Measurements from ENCODE around the gene STMND1. TPM values are rescaled to one million over a fixed set of nuclear protein-coding genes. Genes with fewer than 3 reads are reported as not detected.

Gene STMND1
- total RNA-seq, 1 experiment from 2014 or later, result not detected

DNA sequence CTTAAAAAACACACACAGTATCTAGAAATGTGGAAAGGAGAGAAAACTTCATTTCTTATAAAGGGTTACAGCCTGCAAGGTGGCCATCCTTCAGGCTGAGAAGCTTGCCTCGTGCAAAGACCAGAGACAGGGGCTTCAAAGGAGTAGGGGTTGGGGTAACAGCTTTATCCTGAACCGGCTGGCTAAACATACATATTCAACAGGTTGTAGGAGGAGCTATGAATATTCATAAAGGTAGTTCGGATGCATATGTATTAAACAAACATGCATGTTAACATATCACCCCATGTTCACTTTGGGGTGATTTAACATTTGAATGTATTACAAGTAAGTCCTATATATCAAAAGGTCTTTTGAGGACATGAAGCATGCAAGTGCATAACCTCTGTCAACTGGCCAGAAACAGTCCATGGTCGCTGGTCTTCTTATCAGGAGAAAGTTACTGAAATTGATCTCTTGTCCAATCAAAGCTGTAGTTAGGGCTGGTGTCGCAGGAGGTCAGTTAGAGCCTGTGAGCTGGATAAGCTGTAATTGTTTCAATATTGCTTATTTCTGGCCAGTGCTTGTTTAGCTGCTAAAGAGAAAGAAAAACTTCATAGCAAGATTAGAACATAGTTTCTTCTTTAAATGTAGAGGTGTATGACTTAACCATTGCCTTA, 2.3 kb upstream of the STMND1 start:
- POLR2A ChIA-PET, result no interaction called here
- Mint-ChIP-seq H3K4me1 (peaks cover 20% of the 10 kb centered on the region; the same call in 1 of the 2 replicates), H3K27ac (no peak overlapping the region), H3K27me3 (ENCODE audit: low read depth) (peaks cover 49% of the 10 kb centered on the region), H3K36me3 (no peaks in the 10 kb centered on the region), H3K9me3 (no peaks in the 10 kb centered on the region), H3K4me3 (no peak overlapping the region)
- no peak for DNase-seq (ENCODE audit: low spot score)
- CTCF ChIA-PET, result interaction anchor here (1.2 to 1.3 kb wide), 2 partner anchors 13 to 329 kb away, joined by 3 to 4 read pairs; no protein-coding TSS in a partner anchor
- ATAC-seq, result no peak
- TF ChIP-seq, protein P1, sequence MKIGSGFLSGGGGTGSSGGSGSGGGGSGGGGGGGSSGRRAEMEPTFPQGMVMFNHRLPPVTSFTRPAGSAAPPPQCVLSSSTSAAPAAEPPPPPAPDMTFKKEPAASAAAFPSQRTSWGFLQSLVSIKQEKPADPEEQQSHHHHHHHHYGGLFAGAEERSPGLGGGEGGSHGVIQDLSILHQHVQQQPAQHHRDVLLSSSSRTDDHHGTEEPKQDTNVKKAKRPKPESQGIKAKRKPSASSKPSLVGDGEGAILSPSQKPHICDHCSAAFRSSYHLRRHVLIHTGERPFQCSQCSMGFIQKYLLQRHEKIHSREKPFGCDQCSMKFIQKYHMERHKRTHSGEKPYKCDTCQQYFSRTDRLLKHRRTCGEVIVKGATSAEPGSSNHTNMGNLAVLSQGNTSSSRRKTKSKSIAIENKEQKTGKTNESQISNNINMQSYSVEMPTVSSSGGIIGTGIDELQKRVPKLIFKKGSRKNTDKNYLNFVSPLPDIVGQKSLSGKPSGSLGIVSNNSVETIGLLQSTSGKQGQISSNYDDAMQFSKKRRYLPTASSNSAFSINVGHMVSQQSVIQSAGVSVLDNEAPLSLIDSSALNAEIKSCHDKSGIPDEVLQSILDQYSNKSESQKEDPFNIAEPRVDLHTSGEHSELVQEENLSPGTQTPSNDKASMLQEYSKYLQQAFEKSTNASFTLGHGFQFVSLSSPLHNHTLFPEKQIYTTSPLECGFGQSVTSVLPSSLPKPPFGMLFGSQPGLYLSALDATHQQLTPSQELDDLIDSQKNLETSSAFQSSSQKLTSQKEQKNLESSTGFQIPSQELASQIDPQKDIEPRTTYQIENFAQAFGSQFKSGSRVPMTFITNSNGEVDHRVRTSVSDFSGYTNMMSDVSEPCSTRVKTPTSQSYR (CRISPR knock-in tag; IDR thresholded peaks at IDR 0.05), result no peak
- TF ChIP-seq EMX1 (CRISPR knock-in tag; IDR thresholded peaks at IDR 0.05) (no peak), ZNF219 (CRISPR knock-in tag; IDR thresholded peaks at IDR 0.05; ENCODE audit: borderline replicate concordance) (no peak), ETV6 (CRISPR knock-in tag; IDR thresholded peaks at IDR 0.05) (no peak), ESRRA (CRISPR knock-in tag; IDR thresholded peaks at IDR 0.05; ENCODE audit: borderline replicate concordance) (no peak)
- TF ChIP-seq, protein P2, sequence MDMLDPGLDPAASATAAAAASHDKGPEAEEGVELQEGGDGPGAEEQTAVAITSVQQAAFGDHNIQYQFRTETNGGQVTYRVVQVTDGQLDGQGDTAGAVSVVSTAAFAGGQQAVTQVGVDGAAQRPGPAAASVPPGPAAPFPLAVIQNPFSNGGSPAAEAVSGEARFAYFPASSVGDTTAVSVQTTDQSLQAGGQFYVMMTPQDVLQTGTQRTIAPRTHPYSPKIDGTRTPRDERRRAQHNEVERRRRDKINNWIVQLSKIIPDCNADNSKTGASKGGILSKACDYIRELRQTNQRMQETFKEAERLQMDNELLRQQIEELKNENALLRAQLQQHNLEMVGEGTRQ (CRISPR knock-in tag; IDR thresholded peaks at IDR 0.05), result no peak
- TF ChIP-seq, protein P3, sequence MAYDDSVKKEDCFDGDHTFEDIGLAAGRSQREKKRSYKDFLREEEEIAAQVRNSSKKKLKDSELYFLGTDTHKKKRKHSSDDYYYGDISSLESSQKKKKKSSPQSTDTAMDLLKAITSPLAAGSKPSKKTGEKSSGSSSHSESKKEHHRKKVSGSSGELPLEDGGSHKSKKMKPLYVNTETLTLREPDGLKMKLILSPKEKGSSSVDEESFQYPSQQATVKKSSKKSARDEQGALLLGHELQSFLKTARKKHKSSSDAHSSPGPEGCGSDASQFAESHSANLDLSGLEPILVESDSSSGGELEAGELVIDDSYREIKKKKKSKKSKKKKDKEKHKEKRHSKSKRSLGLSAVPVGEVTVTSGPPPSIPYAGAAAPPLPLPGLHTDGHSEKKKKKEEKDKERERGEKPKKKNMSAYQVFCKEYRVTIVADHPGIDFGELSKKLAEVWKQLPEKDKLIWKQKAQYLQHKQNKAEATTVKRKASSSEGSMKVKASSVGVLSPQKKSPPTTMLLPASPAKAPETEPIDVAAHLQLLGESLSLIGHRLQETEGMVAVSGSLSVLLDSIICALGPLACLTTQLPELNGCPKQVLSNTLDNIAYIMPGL (CRISPR knock-in tag; IDR thresholded peaks at IDR 0.05), result no peak
- TF ChIP-seq, protein P4, sequence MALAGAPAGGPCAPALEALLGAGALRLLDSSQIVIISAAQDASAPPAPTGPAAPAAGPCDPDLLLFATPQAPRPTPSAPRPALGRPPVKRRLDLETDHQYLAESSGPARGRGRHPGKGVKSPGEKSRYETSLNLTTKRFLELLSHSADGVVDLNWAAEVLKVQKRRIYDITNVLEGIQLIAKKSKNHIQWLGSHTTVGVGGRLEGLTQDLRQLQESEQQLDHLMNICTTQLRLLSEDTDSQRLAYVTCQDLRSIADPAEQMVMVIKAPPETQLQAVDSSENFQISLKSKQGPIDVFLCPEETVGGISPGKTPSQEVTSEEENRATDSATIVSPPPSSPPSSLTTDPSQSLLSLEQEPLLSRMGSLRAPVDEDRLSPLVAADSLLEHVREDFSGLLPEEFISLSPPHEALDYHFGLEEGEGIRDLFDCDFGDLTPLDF (CRISPR knock-in tag; IDR thresholded peaks at IDR 0.05), result no peak

DNA sequence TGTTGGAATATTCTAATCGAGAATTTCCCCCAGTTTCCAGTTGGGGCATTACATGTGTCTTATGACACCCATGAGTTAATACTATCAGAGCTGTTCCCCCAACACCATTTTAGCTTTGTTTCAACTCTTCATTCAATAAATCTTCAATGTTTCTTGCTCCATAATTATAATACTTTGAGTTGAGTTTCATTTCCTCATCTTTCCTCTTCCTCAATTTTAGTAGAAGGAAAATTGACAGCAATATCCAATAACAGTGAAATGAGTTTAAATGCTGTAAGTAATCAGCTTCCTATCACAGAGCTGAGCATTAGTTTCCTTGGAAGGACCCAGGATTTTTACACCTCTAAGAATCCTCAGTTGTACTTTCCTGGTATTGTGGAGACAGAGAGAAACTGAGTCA, 1.0 kb upstream of the STMND1 start:
- H3K27me3 Mint-ChIP-seq (ENCODE audit: low read depth), result peaks cover 49% of the 10 kb centered on the region
- ATAC-seq, result no peak
- no peaks in the 10 kb centered on the region for H3K9me3 Mint-ChIP-seq
- H3K4me3 Mint-ChIP-seq, result no peak overlapping the region
- H3K27ac Mint-ChIP-seq, result no peak overlapping the region
- CTCF ChIA-PET, result no interaction called here
- POLR2A ChIA-PET, result no interaction called here
- no peaks in the 10 kb centered on the region for H3K36me3 Mint-ChIP-seq
- peaks cover 18% of the 10 kb centered on the region; the same call in 1 of the 2 replicates for H3K4me1 Mint-ChIP-seq
- no peak for DNase-seq (ENCODE audit: low spot score)
- TF ChIP-seq ZBTB21 (CRISPR knock-in tag; IDR thresholded peaks at IDR 0.05; ENCODE audit: borderline replicate concordance), result no peak
- no peak for TF ChIP-seq ZNF232 (CRISPR knock-in tag; IDR thresholded peaks at IDR 0.05)
- TF ChIP-seq MYBL2 (CRISPR knock-in tag; IDR thresholded peaks at IDR 0.05), result no peak
- no peak for TF ChIP-seq CBFB (CRISPR knock-in tag; IDR thresholded peaks at IDR 0.05; ENCODE audit: low read depth)
- TF ChIP-seq, protein P1 (CRISPR knock-in tag; IDR thresholded peaks at IDR 0.05), result no peak
- no peak for TF ChIP-seq ZNF121 (CRISPR knock-in tag; IDR thresholded peaks at IDR 0.05)
- TF ChIP-seq, protein P5, sequence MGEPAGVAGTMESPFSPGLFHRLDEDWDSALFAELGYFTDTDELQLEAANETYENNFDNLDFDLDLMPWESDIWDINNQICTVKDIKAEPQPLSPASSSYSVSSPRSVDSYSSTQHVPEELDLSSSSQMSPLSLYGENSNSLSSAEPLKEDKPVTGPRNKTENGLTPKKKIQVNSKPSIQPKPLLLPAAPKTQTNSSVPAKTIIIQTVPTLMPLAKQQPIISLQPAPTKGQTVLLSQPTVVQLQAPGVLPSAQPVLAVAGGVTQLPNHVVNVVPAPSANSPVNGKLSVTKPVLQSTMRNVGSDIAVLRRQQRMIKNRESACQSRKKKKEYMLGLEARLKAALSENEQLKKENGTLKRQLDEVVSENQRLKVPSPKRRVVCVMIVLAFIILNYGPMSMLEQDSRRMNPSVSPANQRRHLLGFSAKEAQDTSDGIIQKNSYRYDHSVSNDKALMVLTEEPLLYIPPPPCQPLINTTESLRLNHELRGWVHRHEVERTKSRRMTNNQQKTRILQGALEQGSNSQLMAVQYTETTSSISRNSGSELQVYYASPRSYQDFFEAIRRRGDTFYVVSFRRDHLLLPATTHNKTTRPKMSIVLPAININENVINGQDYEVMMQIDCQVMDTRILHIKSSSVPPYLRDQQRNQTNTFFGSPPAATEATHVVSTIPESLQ (CRISPR knock-in tag; IDR thresholded peaks at IDR 0.05), result no peak
- TF ChIP-seq, protein P6, sequence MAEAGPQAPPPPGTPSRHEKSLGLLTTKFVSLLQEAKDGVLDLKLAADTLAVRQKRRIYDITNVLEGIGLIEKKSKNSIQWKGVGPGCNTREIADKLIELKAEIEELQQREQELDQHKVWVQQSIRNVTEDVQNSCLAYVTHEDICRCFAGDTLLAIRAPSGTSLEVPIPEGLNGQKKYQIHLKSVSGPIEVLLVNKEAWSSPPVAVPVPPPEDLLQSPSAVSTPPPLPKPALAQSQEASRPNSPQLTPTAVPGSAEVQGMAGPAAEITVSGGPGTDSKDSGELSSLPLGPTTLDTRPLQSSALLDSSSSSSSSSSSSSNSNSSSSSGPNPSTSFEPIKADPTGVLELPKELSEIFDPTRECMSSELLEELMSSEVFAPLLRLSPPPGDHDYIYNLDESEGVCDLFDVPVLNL (CRISPR knock-in tag; IDR thresholded peaks at IDR 0.05; ENCODE audit: borderline replicate concordance, low read depth), result no peak
- TF ChIP-seq, protein P3 (CRISPR knock-in tag; IDR thresholded peaks at IDR 0.05), result no peak
- TF ChIP-seq NR1H2 (CRISPR knock-in tag; IDR thresholded peaks at IDR 0.05), result no peak
- no peak for TF ChIP-seq FOXK1 (CRISPR knock-in tag; IDR thresholded peaks at IDR 0.05)
- TF ChIP-seq EMX1 (CRISPR knock-in tag; IDR thresholded peaks at IDR 0.05), result no peak
